Umbilical cord (tissue), 2 donors: ENCODE results near the gene SNURF. TPM values are rescaled to one million over a fixed set of nuclear protein-coding genes. Genes with fewer than 3 reads are reported as not detected.
"Not testable (repeated sequence)": the region's sequence is repeated elsewhere in the genome, so short reads cannot be mapped to it uniquely, and the experiment has no call there.

ENCODE experiments used
- DNase-seq: peaks from one replicate; pipeline ENCODE4 v3.0.0-alpha.2; 2015; ENCODE audit warnings: low spot score
- total RNA-seq: library from RNA; depleted of rRNA; stranded (reverse); fragments of >200 nt; gene quantifications from one replicate; pipeline ENCODE4 v1.2.3, GENCODE V29; 2014; ENCODE audit warnings: low replicate concordance; ENCODE audit not compliant: insufficient read depth

SNURF gene, protein sequence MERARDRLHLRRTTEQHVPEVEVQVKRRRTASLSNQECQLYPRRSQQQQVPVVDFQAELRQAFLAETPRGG
- total RNA-seq: 12.8 TPM

DNA sequence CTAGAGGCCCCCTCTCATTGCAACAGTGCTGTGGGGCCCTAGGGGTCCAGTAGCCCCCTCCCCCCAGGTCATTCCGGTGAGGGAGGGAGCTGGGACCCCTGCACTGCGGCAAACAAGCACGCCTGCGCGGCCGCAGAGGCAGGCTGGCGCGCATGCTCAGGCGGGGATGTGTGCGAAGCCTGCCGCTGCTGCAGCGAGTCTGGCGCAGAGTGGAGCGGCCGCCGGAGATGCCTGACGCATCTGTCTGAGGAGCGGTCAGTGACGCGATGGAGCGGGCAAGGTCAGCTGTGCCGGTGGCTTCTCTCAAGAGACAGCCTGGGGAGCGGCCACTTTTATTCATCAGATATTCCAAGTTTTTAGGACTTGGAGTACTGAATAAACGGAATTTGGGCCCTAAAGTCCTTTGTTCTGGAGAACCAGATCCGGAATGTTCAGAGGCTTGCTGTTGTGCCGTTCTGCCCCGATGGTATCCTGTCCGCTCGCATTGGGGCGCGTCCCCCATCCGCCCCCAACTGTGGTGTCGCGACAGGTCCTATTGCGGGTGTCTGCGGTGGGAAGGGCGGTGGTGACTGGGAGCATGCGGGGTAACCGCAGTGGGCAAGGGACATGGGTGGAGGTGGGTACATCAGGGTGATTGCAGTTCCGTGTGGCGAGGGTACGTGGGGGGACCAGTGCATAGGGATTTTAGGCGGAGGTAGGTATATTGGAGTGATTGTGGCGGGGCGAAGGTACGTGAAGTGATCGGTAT is at the start of gene SNURF, which contains the start of gene SNRPN:
Gene SNURF, plus strand, starts transcription at position 205 of the 748 bp plus-strand sequence. Its CDS starts 62 bp downstream, at position 267.
Gene SNRPN, plus strand, starts transcription at position 205 of the 748 bp plus-strand sequence. CDS start 19,467 bp downstream, outside the sequence.
- DNase-seq: peak; percentile 64

DNA sequence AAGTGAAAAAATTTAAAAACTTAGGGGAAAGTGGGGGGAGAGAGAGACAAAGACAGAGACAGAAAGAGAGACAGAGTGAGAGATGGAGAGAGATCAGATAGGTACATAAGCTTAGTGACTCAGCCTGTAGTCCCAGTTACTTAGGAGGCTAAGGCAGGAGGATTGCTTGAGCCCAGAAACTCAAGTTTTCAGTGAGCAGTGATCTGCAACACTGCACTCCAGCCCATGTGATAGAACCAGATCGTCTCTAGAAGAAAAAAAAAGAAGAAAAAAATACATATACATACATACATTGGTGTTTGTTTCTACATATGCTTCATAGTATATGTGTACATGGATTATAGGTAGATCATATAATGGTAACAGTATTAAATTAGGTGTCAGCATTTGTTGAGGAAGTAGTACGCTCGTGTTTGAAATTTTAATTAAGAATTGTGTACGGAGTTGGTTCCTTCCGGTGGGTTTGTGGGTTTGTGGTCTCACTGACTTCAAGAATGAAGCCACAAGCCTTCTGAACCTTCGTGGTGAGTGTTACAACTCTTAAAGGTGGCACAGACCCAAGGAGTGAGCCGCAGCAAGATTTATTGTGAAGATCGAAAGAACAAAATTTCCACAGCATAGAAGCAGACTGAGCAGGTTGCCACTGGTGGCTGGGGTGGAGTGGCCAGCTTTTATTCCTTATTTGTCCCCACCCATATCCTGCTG is 38.3 kb upstream of the SNURF start:
- no peak for DNase-seq

GRCh38 chr15:24917431-24917830 is 37.4 kb upstream of the SNURF start:
- DNase-seq: no peak

GRCh38 chr15:24919446-24919845 is 35.3 kb upstream of the SNURF start:
- peak; percentile 13 for DNase-seq

GRCh38 chr15:24922781-24923180 is 32.0 kb upstream of the SNURF start:
- not testable (repeated sequence) for DNase-seq

DNA sequence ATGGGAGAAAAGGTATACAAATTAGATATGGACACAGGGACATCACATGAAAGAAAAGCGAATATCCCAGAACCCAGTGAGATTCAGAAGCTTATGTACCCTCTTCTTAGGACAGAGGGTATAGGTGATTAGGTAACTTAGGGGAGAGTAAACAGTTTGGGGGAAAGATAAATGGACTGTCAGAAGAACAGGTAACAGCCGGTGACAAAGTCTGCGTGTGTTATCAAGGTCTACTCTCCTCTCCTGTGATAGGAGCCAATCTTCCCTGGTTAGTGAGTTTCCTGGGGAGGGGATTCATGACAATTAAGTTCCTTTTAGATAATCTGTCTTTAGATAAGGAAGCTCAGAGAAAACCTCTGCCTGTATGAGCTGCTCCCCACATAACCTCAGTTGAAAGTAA is 30.6 kb upstream of the SNURF start:
- no peak for DNase-seq

DNA sequence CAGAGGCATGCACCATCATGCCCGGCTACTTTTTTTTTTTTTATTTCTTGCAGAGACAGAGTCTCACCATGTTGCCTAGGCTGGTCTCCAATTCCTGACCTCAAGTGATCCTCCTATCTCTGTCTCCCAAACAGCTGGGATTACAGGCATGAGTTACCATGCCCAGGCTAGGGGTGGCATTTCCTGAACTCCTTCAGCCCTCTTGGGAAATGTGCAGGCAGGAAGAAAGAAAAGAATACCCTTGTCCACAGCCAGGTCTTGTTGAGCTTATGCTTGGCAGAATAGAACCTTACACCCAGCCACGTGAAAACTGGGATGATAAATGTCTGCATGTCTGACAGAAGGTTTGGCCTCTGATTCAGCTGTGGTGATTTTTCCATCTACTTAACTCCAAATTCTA is 30.2 kb upstream of the SNURF start:
- DNase-seq: no peak

GRCh38 chr15:24931874-24932732 is 22.7 kb upstream of the SNURF start:
- not testable (repeated sequence) for DNase-seq

DNA sequence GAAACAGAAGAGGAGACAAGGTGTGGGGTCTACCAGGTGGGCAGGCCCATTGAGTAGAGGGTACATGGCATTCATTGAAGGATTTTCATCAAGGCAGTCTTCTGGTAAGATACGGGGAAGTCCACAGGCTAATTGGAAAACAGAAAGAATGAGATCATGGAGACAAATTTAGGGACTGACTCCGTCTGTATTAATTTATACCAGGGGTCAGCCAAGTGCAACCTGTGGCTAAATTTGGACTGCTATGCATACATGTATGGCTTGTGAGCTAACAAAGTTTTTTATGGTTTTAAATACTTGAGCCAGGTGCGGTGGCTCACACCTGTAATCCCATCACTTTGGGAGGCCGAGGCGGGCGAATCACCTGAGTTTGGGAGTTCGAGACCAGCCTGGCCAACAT is 21.1 kb upstream of the SNURF start:
- DNase-seq: no peak

DNA sequence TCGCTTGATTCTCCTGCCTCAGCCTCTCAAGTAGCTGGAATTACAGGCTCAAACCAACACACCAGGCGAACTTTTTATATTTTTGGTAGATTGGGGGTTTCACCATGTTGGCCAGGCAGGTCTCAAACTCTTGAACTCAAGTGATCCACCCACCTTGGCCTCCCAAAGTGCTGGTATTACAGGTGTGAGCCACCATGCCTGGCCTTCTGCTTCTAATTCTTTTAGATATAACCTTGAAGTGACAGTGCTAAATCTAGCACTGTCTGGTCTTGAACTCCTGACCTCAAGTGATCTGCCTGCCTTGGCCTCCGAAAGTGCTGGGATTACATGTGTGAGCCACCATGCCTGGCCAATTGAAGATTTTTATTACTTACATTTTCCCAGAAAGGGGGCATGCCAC is 16.6 kb upstream of the SNURF start:
- not testable (repeated sequence) for DNase-seq

DNA sequence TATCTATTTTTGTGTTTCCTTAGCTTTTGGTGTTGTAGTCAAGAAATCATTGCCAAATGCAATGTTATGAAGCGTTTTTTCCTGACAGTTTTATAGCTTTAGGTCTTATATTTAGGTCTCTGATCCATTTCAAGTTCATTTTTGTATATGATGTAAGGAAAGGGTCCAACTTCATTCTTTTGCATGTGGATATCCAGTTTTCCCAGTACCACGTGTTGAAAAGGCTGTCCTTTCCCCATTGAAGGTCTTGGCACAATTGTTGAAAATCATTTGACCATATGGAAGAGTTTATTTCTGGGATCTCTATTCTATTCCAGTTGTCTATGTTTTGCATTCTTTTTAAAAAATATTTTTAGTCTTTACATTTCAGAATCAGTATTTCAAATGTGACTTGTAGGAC is 14.6 kb upstream of the SNURF start:
- no peak for DNase-seq

DNA sequence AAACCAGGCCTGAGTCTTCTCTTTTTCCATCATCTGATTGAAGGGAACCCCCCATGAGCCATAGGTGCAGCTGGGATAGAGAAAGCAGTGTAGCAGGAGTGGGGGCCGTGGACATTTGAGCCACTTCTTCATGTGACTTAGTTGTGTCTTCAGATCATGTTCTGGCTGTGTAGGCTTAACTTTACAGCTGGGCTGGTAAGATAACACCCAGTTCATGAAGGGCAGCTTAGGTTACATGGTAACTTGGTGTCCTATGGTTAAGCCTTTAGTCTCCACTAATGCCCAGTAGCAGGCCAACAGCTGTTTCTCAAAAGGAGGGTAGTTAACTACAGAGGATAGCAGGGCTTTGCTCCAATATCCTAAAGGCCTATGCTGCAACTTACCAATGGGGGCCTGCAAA is 11.4 kb upstream of the SNURF start:
- no peak for DNase-seq

- DNase-seq: no peak
Measured at GRCh38 chr15:24944954-24945353, 9.8 kb upstream of the SNURF start.

DNA sequence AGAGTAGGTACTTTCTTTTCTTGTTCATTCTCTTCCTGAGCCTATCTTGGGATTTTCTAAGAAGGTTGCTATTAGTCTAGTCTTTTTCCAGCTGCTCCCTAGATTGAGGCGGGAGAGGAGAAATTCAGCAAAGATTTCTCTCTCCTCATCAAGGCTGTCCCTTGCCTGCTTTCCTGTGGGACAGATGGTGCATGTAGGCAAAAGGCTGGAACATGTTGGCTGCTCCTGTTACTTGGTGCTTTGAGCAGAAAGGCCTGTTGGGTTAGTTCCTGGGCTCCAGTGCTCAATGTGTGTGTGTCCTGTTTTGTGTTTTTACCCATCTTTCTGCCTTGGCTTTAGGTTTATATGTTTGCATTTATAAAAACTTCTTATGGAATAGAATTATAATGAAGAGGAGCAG is 9.1 kb upstream of the SNURF start:
- no peak for DNase-seq

GRCh38 chr15:24948495-24948894 is 6.3 kb upstream of the SNURF start:
- no peak for DNase-seq

DNA sequence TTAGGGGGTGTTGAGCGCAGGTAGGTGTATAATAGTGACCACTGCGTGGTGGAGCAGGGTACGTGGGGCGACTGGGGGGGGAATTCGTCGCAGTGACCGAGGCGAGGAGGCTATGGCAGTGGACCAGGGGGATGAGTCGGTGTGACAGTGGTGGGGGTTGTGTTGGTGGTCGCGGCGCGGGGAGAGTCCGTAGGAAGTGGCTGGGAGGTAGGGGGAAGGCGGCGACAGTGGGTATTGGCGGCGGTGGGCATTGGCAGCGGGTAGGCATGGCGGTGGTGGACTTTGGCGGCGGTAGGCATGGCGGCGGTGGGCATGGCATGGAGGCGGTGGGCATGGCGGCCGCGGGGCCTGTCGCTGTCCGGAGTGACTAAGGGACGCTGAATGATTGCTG is 739 bp downstream of the SNURF start:
- DNase-seq: no peak

DNA sequence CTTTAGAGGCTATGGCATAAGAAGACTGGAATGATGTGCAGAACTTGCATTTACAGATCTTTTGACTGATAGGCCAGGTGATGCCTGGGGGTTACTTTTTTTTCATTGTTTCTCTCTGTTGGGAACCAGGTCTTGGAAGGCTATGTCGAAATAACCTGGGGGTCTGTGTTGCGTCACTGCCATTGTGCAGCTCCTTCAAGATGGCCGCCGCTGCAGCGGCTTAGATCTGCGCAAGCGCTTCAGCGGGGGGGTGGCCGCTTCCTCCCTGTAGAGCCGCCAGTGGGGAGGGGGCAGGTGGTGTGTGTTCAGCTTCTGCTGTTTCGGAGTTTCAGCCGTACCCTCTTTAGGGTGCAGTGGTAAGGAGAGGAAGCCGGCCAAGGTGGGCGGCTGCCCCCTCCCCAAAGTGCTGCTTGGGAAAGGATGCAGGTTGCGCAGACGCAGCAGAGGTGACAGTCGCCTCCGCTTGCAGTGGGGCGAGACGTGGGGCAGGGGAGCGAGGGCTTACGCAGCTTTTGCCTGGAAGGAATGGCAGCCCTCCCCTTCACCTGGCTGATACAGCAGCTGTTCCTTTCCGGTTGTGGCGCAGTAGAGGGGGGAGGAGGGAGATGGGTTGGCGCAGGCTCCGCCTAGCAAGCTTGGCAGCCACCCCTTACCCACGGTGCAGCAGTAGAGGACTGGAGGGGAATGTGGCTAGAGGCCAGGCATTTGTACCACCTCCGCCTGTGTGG is 1.5 kb downstream of the SNURF start:
- peak; percentile 81 for DNase-seq

DNA sequence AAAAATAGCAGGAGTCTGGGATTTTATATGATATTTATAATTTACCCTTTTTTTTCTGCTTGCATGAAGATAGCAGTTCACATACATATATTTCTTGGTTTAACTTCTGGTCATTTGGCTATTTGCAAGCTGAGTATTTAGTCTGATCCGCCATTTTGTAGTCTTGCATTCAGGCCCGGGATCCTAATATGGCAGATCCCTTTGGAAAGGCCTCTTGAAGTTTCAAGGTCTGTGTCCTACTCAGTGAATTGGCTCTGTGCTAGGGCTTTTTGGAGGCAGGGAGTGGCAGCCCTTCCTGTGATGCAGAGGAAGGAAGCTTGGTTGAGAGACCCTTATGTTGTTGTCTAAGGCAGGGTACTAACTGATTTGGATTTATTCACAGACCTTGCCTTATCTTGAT is 2.9 kb downstream of the SNURF start:
- DNase-seq: no peak

- DNase-seq: no peak
Measured at GRCh38 chr15:24961967-24962366, 7.2 kb downstream of the SNURF start.

- no peak for DNase-seq
Measured at GRCh38 chr15:24962880-24963279, 8.1 kb downstream of the SNURF start.
